IMR-90 (cell line): Measurements from ENCODE around the gene FGGY. TPM values are rescaled to one million over a fixed set of nuclear protein-coding genes. Genes with fewer than 3 reads are reported as not detected.

Source experiments
- ATAC-seq: fragments of 200-7000 bp; cut with Tn5 transposase; 2 replicates; pipeline ENCODE4 v1.9.1; 2020; ENCODE audit warnings: low read depth, mild to moderate bottlenecking, moderate library complexity
- BruUV-seq: library from RNA; stranded (reverse); fragments of 400-500 nt; replicated peaks from 2 replicates; lab custom pipeline; 2021; lab: Mats Ljungman, UMichigan
- CTCF ChIA-PET: fragments of 300-600 bp; formaldehyde crosslinking; extraction: SDS; loops from one replicate; lab custom pipeline; 2021; ENCODE audit warnings: antibody characterized with exemption; lab: Yijun Ruan, JAX
- POLR2A ChIA-PET: fragments of 300-600 bp; sonication (Branson Sonifier 250); formaldehyde crosslinking; loops from one replicate; lab custom pipeline; 2022; ENCODE audit warnings: antibody characterized with exemption; ENCODE audit not compliant: unreplicated experiment; lab: Charles Lee
- DNase-seq: peaks from one replicate; pipeline ENCODE4 v3.0.0; 2013
- H2AFZ ChIP-seq: replicated peaks from 2 replicates; pipeline ENCODE3; 2013; ENCODE audit warnings: low read length, mild to moderate bottlenecking; ENCODE audit not compliant: poor library complexity
- H2AK5ac ChIP-seq: 2 replicates; pipeline ENCODE4 v1.6.1; 2013; ENCODE audit warnings: low read depth, low read length, inconsistent platforms
- H2AK9ac ChIP-seq: replicated peaks from 2 replicates; pipeline ENCODE3; 2013; ENCODE audit warnings: mild to moderate bottlenecking, low read depth, low read length, moderate library complexity; ENCODE audit not compliant: poor library complexity
- H2BK120ac ChIP-seq: 2 replicates; pipeline ENCODE4 v1.6.1; 2013; ENCODE audit warnings: low read depth, low read length, inconsistent platforms
- H2BK15ac ChIP-seq: 3 replicates; pipeline ENCODE4 v1.6.1; 2013; ENCODE audit warnings: low read depth, low read length, inconsistent platforms
- H2BK20ac ChIP-seq: 2 replicates; pipeline ENCODE4 v1.6.1; 2013; ENCODE audit warnings: low read depth, mild to moderate bottlenecking, inconsistent platforms, low read length, moderate library complexity
- H2BK5ac ChIP-seq: 2 replicates; pipeline ENCODE4 v1.6.1; 2013; ENCODE audit warnings: mild to moderate bottlenecking, low read depth, low read length, inconsistent platforms; ENCODE audit not compliant: poor library complexity, severe bottlenecking
- H3K14ac ChIP-seq: replicated peaks from 2 replicates; pipeline ENCODE4 v1.6.1; 2013; ENCODE audit warnings: low read depth, low read length, inconsistent platforms
- H3K18ac ChIP-seq: 2 replicates; pipeline ENCODE4 v1.6.1; 2013; ENCODE audit warnings: low read depth, low read length, control low read depth
- H3K23ac ChIP-seq: 2 replicates; pipeline ENCODE4 v1.6.1; 2013; ENCODE audit warnings: low read depth, low read length, inconsistent platforms
- H3K27ac ChIP-seq: 2 replicates; pipeline ENCODE4 v1.5.1; 2013; ENCODE audit warnings: mild to moderate bottlenecking, control low read depth, low read length; ENCODE audit not compliant: insufficient read depth
- H3K27me3 ChIP-seq: 2 replicates; pipeline ENCODE4 v1.6.1; 2013; ENCODE audit warnings: low read length; ENCODE audit not compliant: control insufficient read depth, insufficient read depth
- H3K36me3 ChIP-seq: 2 replicates; pipeline ENCODE4 v1.6.1; 2013; ENCODE audit warnings: low read length, mixed read lengths; ENCODE audit not compliant: control insufficient read depth, insufficient read depth
- H3K4ac ChIP-seq: 2 replicates; pipeline ENCODE4 v1.6.1; 2013; ENCODE audit warnings: low read depth, low read length, inconsistent platforms
- H3K4me1 ChIP-seq: 2 replicates; pipeline ENCODE4 v1.6.1; 2013; ENCODE audit warnings: low read length, mixed read lengths; ENCODE audit not compliant: control insufficient read depth, insufficient read depth
- H3K4me2 ChIP-seq: 2 replicates; pipeline ENCODE4 v1.6.1; 2013; ENCODE audit warnings: low read depth, mild to moderate bottlenecking, control low read depth, low read length, moderate library complexity
- H3K4me3 ChIP-seq: 2 replicates; pipeline ENCODE4 v1.5.1; 2013; ENCODE audit warnings: low read depth, mild to moderate bottlenecking, control low read depth, low read length, moderate library complexity; ENCODE audit not compliant: insufficient read depth
- H3K56ac ChIP-seq: 2 replicates; pipeline ENCODE4 v1.6.1; 2013; ENCODE audit warnings: low read length, inconsistent platforms; ENCODE audit not compliant: insufficient read depth; ENCODE audit errors: extremely low read depth
- H3K79me1 ChIP-seq, 2 experiments: 2 replicates each; pipeline ENCODE4 v1.6.1; 2013; ENCODE audit warnings: low read length in 2 of 2, inconsistent platforms in 1 of 2, low read depth in 1 of 2
- H3K9ac ChIP-seq: 2 replicates; pipeline ENCODE4 v1.6.1; 2013; ENCODE audit warnings: low read depth, low read length, control low read depth
- H3K9me1 ChIP-seq: 2 replicates; pipeline ENCODE4 v1.6.1; 2013; ENCODE audit warnings: low read length, inconsistent platforms; ENCODE audit not compliant: insufficient read depth
- H3K9me3 ChIP-seq: 2 replicates; pipeline ENCODE4 v1.6.1; 2013; ENCODE audit warnings: low read length; ENCODE audit not compliant: control insufficient read depth, insufficient read depth
- H4K20me1 ChIP-seq: 2 replicates; pipeline ENCODE4 v1.6.1; 2013; ENCODE audit warnings: low read length, inconsistent platforms; ENCODE audit not compliant: insufficient read depth
- H4K5ac ChIP-seq: 2 replicates; pipeline ENCODE4 v1.6.1; 2013; ENCODE audit warnings: mild to moderate bottlenecking, low read depth, low read length, control low read depth
- H4K8ac ChIP-seq, 2 experiments: 2 replicates each; pipeline ENCODE4 v1.6.1; 2013; ENCODE audit warnings: low read depth in 2 of 2, low read length in 2 of 2, control low read depth in 1 of 2, inconsistent platforms in 1 of 2
- H4K91ac ChIP-seq: 2 replicates; pipeline ENCODE4 v1.6.1; 2013; ENCODE audit warnings: low read depth, low read length, inconsistent platforms; ENCODE audit not compliant: insufficient read depth
- NFE2L2 ChIP-seq: fragments of 150-350 bp; IDR thresholded peaks from 2 replicates; pipeline ENCODE4 v1.6.1; 2016; ENCODE audit warnings: low read depth, mild to moderate bottlenecking, low read length
- WGBS, 2 experiments: methylation state at CpG; one replicate each; pipeline versions ENCODE4 v1.1.5 to v1.1.7; 2013; ENCODE audit warnings: missing lambda C conversion rate in 2 of 2; ENCODE audit not compliant: insufficient read length in 1 of 2; ENCODE audit errors: extremely low coverage in 2 of 2; 5-methylcytosine and 5-hydroxymethylcytosine counted together
- dilution Hi-C: fragments of 300-500 bp; cut with HindIII; formaldehyde crosslinking; loops from one replicate; pipeline ENCODE4 v1.14.3; 2018; ENCODE audit warnings: low sequenced_read_pairs; ENCODE audit not compliant: unreplicated experiment
- in situ Hi-C: fragments of 300-500 bp; cut with MboI; formaldehyde crosslinking; loops from 3 replicates; pipeline ENCODE4 v1.14.3; 2019; ENCODE audit warnings: low sequenced_read_pairs, inconsistent platforms, mixed read lengths
- intact Hi-C: fragments of 100-400 bp; cut with micrococcal nuclease; formaldehyde crosslinking; loops from 2 replicates; pipeline ENCODE4 v1.10.0; 2022
- polyA plus RNA-seq, 3 experiments: library from polyadenylated mRNA; depleted of rRNA; stranded (reverse); fragments of >200 nt; gene quantifications; 2 replicates each; pipeline ENCODE4 v1.2.3, GENCODE V29; 2012; ENCODE audit warnings: low replicate concordance in 1 of 3
- total RNA-seq: library from RNA; depleted of rRNA; stranded (reverse); fragments of >200 nt; gene quantifications from 2 replicates; pipeline ENCODE4 v1.2.3, GENCODE V29; 2012
- TF ChIP-seq, protein P1 (sequence below): fragments of 150-350 bp; IDR thresholded peaks from 2 replicates; pipeline ENCODE4 v1.6.1; 2017; ENCODE audit warnings: mild to moderate bottlenecking, antibody characterized with exemption, low read length, low read depth

Gene FGGY
- total and polyA plus RNA-seq, 2 of the 4 experiments (the other 2 are of a cell fraction), result 5.6 to 14.0 TPM

DNA sequence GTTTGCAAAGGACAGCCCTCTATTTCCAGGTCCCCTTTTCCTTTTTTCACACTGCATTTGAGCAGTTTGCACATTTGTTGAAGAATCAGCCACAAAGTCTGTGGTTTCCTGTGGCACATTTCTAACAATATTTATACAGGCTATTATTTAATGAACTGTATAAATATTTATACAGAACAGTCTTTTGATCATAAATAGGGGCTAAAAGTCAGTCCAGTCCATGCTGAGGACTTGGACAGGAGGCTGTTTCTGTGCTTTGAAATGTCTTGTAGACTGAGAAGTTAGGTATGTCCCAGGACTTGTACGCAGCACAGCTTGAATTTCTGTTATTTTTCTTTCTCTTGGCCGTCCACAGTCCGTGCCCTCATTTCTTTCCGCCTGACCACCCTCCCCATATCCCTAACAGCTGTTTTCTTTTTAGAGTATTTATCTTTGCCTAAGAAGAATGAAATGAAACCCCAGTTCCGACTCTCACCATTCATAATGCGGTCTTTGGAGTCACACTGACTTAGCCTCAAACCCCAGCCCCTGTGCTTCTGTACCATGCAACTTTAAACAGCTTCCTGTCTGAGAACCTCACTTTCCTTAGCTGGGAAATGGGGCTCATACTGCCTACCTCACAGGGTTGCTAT is 19.7 kb downstream of the FGGY start:
- no peak overlapping the region for H2AK9ac ChIP-seq
- H3K4ac ChIP-seq, result peak overlapping the region; percentile 28
- peak overlapping the region; percentile 5; the same call in 1 of the 2 replicates for H3K18ac ChIP-seq
- H3K27me3 ChIP-seq, result no peaks in the 10 kb centered on the region
- ATAC-seq, result peak; percentile 93
- peak overlapping the region; percentile 57; the same call in 1 of the 3 replicates for H2BK15ac ChIP-seq
- no peaks in the 10 kb centered on the region for H3K36me3 ChIP-seq
- dilution Hi-C loops (no loop called here), intact Hi-C loops (loop anchor here (5.0 kb wide), 1 partner anchor 381 kb away; no protein-coding TSS in a partner anchor), in situ Hi-C loops (no loop called here)
- peak overlapping the region; percentile 55 for H3K14ac ChIP-seq
- peak overlapping the region; percentile 68 for H2AFZ ChIP-seq
- H3K4me1 ChIP-seq, result peaks cover 7% of the 10 kb centered on the region
- H3K4me3 ChIP-seq, result peak overlapping the region; percentile 12; the same call in 1 of the 2 replicates
- no peaks in the 10 kb centered on the region for H3K79me1 ChIP-seq
- peak overlapping the region; percentile 45; the same call in 1 of the 2 replicates for H3K27ac ChIP-seq
- no peak overlapping the region for H4K5ac ChIP-seq
- H4K20me1 ChIP-seq, result no peaks in the 10 kb centered on the region
- TF ChIP-seq, protein P1, sequence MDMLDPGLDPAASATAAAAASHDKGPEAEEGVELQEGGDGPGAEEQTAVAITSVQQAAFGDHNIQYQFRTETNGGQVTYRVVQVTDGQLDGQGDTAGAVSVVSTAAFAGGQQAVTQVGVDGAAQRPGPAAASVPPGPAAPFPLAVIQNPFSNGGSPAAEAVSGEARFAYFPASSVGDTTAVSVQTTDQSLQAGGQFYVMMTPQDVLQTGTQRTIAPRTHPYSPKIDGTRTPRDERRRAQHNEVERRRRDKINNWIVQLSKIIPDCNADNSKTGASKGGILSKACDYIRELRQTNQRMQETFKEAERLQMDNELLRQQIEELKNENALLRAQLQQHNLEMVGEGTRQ, result no peak
- no peak for TF ChIP-seq NFE2L2
- H2BK20ac ChIP-seq, result peak overlapping the region; percentile 48; the same call in 1 of the 2 replicates
- no peaks in the 10 kb centered on the region for H3K9me3 ChIP-seq
- H3K9ac ChIP-seq, result peak overlapping the region; percentile 13; the same call in 1 of the 2 replicates
- H3K23ac ChIP-seq, result peak overlapping the region; percentile 79
- no peak overlapping the region; the same call in 1 of the 2 replicates for H3K56ac ChIP-seq
- peak overlapping the region in 1 of 2 experiments; percentile 51; a peak in 2 of 4 replicates for H4K8ac ChIP-seq
- H4K91ac ChIP-seq, result no peak overlapping the region
- DNase-seq, result peak; percentile 70
- H3K9me1 ChIP-seq, result 0 out of 2 replicates have a peak, but pooled peaks cover 3% of the 10 kb centered on the region
- no TSS peak for BruUV-seq
- peak overlapping the region; percentile 31 for H2BK120ac ChIP-seq
- H2AK5ac ChIP-seq, result no peak overlapping the region; the same call in 1 of the 2 replicates
- H3K4me2 ChIP-seq, result peak overlapping the region; percentile 52
- WGBS, 2 experiments, result no CpG with 5 or more reads among the region's 6 CpGs
- CTCF ChIA-PET, result interaction anchor here (0.8 kb wide), 1 partner anchor 17 kb away, joined by 3 read pairs; no protein-coding TSS in a partner anchor
- peak overlapping the region; percentile 18 for H2BK5ac ChIP-seq
- POLR2A ChIA-PET, result no interaction called here
